AG04450 (cell line): ENCODE data around the gene OBSCN. TPM values are rescaled to one million over a fixed set of nuclear protein-coding genes. Genes with fewer than 3 reads are reported as not detected.

Experiments used
- CTCF ChIA-PET: fragments of 300-600, 350-600 bp; formaldehyde crosslinking; extraction: SDS; loops from one replicate; lab custom pipeline; 2022; ENCODE audit warnings: antibody characterized with exemption, inconsistent platforms; lab: Charles Lee
- POLR2A ChIA-PET: fragments of 350-600 bp; formaldehyde crosslinking; extraction: SDS; loops from one replicate; lab custom pipeline; 2021; ENCODE audit warnings: antibody characterized with exemption, inconsistent platforms; lab: Yijun Ruan, JAX
- DNase-seq: peaks from one replicate; pipeline ENCODE4 v3.0.0-alpha.2; 2011; ENCODE audit warnings: low read depth, low spot score
- H3K27ac ChIP-seq: one replicate; pipeline ENCODE4 v1.5.1; 2012; ENCODE audit warnings: low read depth, low read length, control low read depth
- H3K27me3 ChIP-seq: one replicate; pipeline ENCODE4 v1.6.0; 2012; ENCODE audit warnings: low read length; ENCODE audit not compliant: control insufficient read depth, insufficient read depth
- H3K4me3 ChIP-seq: 2 replicates; pipeline ENCODE4 v1.5.1; 2011; ENCODE audit warnings: mild to moderate bottlenecking, low read depth, low read length, control low read depth
- H3K9me3 ChIP-seq: 2 replicates; pipeline ENCODE4 v1.5.1; 2012; ENCODE audit warnings: low read length; ENCODE audit not compliant: control insufficient read depth, insufficient read depth
- CTCF ChIP-seq: IDR thresholded peaks from 2 replicates; pipeline ENCODE4 v1.5.1; 2011; ENCODE audit warnings: low read depth, low read length, control low read depth, inconsistent platforms
- polyA plus RNA-seq: library from polyadenylated mRNA; depleted of rRNA; stranded (reverse); fragments of >200 nt; gene quantifications from 2 replicates; pipeline ENCODE4 v1.2.3, GENCODE V29; 2011

The OBSCN gene
- polyA plus RNA-seq, 1 experiment: 3.9 TPM

- Histone ChIP-seq H3K27me3 (no peaks in the 10 kb centered on the region), H3K9me3 (no peaks in the 10 kb centered on the region; the same call in 1 of the 2 replicates), H3K4me3 (no peak overlapping the region), H3K27ac (no peak overlapping the region)
- ChIA-PET CTCF (no interaction called here), POLR2A (no interaction called here)
- DNase-seq: no peak
- TF ChIP-seq CTCF: no peak
Observed at GRCh38 chr1:228353601-228354371, 145.9 kb downstream of the OBSCN start.

- no peak for TF ChIP-seq CTCF
- DNase-seq: no peak
- CTCF ChIA-PET: no interaction called here
- Histone ChIP-seq H3K27me3 (no peaks in the 10 kb centered on the region), H3K27ac (no peak overlapping the region), H3K9me3 (no peaks in the 10 kb centered on the region; the same call in 1 of the 2 replicates), H3K4me3 (no peak overlapping the region)
- POLR2A ChIA-PET: no interaction called here
Observed at GRCh38 chr1:228354390-228355320, 146.8 kb downstream of the OBSCN start.

DNA sequence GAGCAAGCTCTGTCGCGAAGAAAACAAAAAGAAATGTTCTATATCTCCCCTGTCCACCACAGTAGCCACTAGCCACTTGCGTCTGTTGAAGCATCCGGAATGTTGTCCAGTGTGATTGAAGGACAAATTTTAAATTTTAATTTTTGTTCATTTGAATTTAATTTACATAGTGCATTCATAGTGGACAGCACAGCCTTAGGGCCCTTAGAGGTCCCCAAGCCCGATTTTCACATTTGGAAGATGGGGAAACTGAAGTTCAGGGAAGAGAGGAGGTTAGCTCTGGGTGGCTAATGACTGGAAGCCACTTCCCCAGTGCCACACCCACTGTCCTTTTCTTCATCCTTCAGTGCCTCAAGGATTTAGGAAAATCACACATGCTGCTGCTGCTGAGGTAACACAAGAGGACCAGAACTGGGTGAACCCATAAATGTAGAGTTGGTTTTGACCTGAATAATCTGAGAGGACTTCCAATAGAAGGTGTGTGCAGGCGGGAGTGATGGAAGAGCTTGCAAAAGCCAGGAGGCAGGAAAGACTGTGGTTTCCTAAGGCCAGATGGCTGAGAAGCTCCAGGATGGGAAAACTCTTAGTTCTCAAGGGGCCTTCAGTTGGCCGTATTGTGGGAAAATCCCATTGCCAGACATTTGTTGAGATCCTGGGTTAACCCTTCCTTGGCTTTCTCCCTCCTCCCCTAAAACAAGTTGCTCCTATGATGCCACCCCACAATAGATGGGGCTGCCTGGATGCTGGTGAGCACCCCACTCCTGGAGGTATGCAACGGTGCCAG lies 149.2 kb downstream of the OBSCN start:
- no peak overlapping the region for H3K27ac ChIP-seq
- ChIA-PET CTCF (no interaction called here), POLR2A (no interaction called here)
- H3K9me3 ChIP-seq: no peaks in the 10 kb centered on the region; the same call in 1 of the 2 replicates
- H3K4me3 ChIP-seq: no peak overlapping the region
- DNase-seq: no peak
- H3K27me3 ChIP-seq: no peaks in the 10 kb centered on the region
- TF ChIP-seq CTCF: no peak

GRCh38 chr1:228358039-228358763 lies 150.4 kb downstream of the OBSCN start:
- no peak overlapping the region for H3K4me3 ChIP-seq
- H3K27me3 ChIP-seq: no peaks in the 10 kb centered on the region
- H3K27ac ChIP-seq: no peak overlapping the region
- DNase-seq: no peak
- CTCF ChIA-PET: no interaction called here
- H3K9me3 ChIP-seq: no peaks in the 10 kb centered on the region; the same call in 1 of the 2 replicates
- no peak for TF ChIP-seq CTCF
- POLR2A ChIA-PET: no interaction called here
